NCI-H1436 treated with DMSO at 0.1 percent for 48 hours (cell line): ENCODE results near the gene OR6C74.

Source experiments
- DNase-seq: peaks from one replicate; lab custom pipeline; 2025; lab: John Stamatoyannopoulos, UW

The OR6C74 gene

DNA sequence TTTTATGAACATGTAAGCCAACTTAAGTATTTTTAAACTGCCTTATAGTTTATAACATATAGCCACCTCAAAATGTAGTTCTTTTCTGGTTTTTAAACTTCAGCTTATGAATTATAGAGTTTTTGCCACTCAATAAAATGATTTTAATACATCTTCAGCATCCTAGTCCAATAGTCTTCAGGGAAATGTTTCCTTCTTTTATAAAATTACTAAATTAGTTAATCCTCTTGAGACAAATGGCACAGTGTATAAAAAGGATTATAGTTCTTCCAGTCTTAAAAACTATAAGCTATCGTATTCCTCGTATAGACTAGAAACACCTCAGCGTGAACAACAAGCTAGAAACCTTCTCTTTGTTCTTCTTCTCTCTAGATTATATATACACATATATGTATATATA, at the start of gene OR6C74:
TSS of gene OR6C74 (plus strand) at position 301 of the 400 bp plus-strand sequence. CDS start 2,679 bp downstream, outside the sequence.
- DNase-seq, result no peak

DNA sequence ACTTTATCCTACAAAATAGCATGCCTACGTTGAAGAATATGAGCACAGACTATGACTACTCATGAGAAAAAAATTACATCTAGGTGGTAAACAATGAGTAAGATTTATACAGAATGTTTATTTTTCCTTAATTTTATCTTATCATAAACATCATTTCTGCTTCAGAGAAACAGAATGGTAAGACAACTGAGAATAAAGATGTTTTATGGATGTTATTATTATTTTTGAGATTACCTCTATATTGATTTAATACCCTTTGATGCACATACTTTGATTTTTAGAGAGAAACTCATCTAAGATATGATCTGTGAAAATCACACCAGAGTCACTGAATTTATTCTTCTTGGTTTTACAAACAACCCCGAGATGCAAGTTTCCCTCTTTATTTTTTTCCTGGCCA, 23.7 kb upstream of the OR6C74 start, which contains the start of gene OR10A7:
TSS of gene OR10A7 (plus strand) at position 301 of the 400 bp plus-strand sequence. CDS start at position 301, 0 bp downstream.
- DNase-seq, result no peak

DNA sequence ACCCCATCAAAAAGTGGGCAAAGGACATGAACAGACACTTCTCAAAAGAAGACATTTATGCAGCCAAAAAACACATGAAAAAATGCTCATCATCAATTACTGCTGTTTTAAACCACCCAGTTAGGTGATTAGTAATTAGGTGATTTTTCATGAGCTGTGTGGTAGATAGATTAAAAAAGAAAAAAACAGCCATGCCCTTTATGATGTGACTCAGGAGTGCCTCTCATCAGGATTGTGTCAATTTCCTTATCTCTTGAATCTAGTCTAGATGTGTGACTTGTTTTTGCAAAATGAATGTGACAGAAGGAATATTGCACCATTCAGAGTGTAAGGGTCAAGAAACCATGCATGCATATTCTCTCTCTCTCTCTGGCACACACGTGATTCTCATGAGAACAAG, 17.9 kb upstream of the OR6C74 start:
- DNase-seq, result no peak

GRCh38 chr12:55227643-55228042, 16.8 kb upstream of the OR6C74 start:
- no peak for DNase-seq

DNA sequence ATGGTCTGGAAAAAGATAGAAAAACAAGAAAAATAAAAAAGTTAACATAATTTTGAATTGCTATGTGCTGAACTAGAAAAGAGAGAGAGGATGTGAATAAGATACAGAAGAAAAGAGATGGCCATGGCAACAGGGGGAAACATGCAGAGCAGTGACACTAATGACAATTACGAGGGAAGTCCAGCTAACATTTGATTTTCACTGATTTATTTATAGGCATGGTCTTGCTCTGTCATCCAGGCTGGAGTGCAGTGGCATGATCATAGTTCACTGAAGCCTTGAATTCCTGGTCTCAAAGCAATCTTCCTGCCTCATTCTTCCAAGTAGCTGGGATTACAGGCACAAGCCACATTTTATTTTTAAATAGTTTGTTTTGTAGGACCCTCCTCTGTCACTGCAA, 1.8 kb downstream of the OR6C74 start:
- DNase-seq, result no peak

DNA sequence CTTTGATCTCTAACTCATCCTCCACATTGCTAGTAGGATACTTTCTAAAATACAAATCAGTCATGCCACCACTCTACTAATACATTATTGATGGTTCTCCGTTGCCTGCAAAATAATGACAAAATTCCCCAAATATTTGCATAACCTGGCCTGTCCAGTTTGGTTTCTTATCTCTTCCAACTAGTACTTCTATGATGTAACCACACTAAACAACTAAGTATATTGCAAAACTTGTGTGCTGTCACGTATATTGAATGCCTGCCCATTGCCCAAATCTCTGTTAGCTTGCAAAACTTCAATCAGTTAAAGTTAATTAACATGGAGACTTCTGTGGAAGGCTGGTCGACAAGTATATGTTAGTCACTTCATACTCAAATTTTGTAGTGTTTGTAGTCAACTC, 6.5 kb downstream of the OR6C74 start:
- DNase-seq, result no peak

DNA sequence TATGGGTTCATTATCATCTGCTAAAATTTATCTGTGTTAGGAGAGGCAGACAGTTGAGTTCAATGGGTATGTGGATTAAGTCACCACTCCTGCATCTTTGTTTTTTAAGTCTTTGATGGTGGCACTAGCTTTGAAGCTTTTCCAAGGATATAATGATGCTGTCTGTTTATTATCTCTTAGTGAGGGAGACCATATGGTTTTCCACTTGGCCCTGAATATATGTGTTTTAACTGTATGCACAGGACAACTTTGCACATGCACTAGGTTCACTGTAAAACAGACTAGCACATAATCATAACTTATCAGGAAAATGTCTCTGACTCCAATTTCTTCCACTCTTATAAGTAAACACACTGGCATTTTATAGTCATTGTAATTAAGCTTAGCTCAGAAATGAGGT, 8.9 kb downstream of the OR6C74 start:
- DNase-seq, result no peak

DNA sequence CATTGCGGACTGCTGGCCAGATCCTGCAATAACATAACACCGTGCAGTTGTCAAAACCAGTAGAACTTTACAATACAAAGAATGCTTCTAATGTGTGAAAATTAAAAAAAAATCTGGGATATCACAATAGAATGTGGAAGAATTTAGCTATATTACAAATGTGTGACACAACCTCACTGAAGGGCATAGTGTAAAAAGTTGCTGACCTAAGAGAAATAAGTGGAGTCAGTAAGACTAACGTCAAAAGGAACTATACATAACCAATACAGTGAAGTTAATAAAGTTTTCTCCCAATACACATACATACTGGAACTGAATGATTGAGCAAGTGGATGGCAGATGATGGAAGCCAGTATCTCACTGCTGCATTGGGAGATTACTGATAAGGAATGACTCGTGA, 12.4 kb downstream of the OR6C74 start:
- no peak for DNase-seq

- peak; percentile 10 for DNase-seq
Measured at GRCh38 chr12:55258303-55258702, 13.9 kb downstream of the OR6C74 start.

GRCh38 chr12:55280991-55281390, 36.6 kb downstream of the OR6C74 start:
- DNase-seq, result no peak

DNA sequence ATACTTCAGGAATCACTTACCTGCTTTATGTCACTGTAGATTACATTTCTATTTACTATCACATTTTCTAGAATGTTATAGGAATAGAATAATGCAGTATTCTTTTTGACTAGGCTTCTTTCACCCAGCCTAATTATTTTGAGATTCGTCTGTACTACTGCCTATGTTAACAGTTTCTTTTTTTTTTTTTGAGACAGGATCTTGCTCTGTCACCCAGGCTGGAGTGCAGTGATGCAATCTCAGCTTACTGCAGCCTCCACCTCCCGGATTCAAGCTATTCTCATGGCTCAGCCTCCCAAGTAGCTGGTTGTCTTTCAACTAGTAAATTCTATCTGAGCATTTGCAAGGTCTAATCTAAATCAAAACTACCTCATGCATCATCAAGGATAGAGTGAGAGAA, 45.6 kb downstream of the OR6C74 start:
- DNase-seq, result no peak
